NT2/D1 (cell line): ENCODE data around the gene SLC39A11.

Experiments used
- SUZ12 ChIP-seq: IDR thresholded peaks from 2 replicates; pipeline ENCODE4 v1.6.1; 2011; ENCODE audit not compliant: insufficient read length, insufficient read depth; ENCODE audit errors: extremely low read depth
- YY1 ChIP-seq: IDR thresholded peaks from 2 replicates; pipeline ENCODE4 v1.6.1; 2011; ENCODE audit not compliant: insufficient read length, insufficient read depth

- TF ChIP-seq YY1 (no peak), SUZ12 (no peak)
Observed at GRCh38 chr17:72954579-72954978, 137.9 kb downstream of the SLC39A11 start.
